GM12872 (cell line): ENCODE results near the gene C2orf80.

Source experiments
- TF ChIP-seq, protein P1 (sequence below): IDR thresholded peaks from 3 replicates; pipeline ENCODE4 v1.5.1; 2011; ENCODE audit warnings: low read depth, mild to moderate bottlenecking, low read length, moderate library complexity; ENCODE audit not compliant: insufficient read depth

C2orf80 gene

DNA sequence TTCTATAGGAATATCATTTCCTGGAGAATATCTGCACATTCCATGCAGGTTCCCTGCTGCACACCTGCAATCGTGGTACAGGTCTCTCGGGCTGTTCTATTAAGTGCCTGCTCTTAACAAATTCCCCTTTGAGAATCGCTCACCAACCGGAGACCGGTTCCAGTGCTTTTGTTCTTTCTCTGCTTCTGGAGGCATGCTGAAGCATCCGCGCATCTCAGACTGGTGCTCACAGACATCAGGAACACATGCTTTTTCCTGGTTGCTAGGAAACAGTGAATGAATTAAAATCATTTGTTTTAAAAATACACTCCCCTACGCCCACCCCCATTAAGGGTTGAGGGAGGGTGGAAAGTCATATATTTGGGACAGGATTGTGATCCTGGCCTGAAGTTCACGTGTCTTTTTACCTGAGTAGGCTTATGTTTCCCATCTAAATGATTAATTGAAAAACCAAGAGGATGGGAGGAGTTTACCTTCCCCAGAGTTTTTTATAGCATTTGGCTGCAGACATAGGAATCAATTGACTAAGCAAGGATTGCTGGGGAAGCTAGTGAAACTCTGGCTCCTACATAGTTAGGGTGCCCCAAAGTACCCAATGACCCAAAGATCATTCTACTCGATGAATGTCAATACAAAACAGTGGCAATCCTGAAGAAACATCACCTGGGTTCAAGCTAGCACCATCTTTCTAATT is at the start of gene C2orf80:
Gene C2orf80 (minus strand): TSS at position 221 of the 694 bp plus-strand sequence. CDS start 3,044 bp downstream, outside the sequence.
- TF ChIP-seq, protein P1, sequence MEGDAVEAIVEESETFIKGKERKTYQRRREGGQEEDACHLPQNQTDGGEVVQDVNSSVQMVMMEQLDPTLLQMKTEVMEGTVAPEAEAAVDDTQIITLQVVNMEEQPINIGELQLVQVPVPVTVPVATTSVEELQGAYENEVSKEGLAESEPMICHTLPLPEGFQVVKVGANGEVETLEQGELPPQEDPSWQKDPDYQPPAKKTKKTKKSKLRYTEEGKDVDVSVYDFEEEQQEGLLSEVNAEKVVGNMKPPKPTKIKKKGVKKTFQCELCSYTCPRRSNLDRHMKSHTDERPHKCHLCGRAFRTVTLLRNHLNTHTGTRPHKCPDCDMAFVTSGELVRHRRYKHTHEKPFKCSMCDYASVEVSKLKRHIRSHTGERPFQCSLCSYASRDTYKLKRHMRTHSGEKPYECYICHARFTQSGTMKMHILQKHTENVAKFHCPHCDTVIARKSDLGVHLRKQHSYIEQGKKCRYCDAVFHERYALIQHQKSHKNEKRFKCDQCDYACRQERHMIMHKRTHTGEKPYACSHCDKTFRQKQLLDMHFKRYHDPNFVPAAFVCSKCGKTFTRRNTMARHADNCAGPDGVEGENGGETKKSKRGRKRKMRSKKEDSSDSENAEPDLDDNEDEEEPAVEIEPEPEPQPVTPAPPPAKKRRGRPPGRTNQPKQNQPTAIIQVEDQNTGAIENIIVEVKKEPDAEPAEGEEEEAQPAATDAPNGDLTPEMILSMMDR = no peak

DNA sequence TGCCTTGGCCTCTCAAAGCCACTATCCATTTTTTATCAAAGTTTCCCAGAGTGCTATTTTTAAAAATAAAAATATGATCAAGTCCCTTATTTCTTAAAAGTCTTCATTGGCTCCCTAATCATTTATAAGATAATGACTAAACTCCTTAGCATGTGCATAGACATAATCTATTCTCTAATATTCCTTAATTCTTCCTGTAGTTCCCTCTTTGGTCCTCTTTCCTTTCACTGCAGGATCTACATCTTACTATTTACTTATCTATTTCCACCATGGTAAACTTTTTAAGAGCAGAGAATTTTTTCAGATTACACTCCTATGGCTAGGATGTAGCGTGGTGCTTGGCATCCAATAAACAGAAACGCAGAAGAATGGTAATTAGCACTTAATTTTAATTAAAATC is 46.0 kb upstream of the C2orf80 start:
- TF ChIP-seq, protein P1 = no peak

- TF ChIP-seq, protein P1 = no peak
Observed at GRCh38 chr2:208234786-208235185, 45.0 kb upstream of the C2orf80 start.

DNA sequence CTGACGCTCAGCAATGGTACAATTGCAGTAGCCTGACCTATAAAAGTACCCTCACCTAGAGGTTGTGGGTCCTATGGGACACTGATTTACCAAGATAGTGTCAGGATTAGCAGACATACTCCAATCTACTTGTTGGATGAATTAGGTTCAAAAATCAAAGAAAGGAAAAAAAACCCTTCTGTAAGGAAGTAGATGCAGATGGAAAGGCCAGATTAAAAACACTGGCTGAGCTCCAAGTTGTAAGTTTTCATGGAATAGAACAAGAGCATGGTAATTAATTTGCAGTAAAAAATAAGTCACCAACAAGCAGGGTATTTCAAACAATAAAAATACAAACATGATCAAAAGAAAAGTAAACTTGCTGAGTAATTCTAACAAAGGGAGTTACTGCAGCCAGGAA is 38.6 kb upstream of the C2orf80 start:
- TF ChIP-seq, protein P1 = no peak

- TF ChIP-seq, protein P1 = no peak
Observed at GRCh38 chr2:208227581-208228232, 37.9 kb upstream of the C2orf80 start.

GRCh38 chr2:208224802-208225201 is 35.0 kb upstream of the C2orf80 start:
- TF ChIP-seq, protein P1 = no peak

DNA sequence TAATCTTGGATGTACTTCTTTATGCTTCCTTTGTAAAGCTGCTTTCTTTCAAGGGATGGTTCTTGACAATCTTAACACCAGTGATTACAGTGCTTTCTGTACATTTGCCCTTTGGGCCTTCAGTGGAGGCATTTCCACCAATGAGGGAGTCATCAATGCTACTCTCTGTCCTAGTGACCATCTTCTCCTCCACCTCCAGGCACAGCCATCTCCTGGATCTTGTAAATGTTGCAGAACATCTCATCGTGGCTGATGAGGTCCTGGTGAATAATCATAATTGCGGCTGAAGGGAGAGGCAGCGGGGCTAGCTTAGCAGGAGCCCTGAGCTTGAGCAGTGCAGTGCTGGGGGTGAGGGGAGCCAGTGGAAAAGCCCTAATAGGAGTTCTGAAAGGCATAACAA is 32.5 kb upstream of the C2orf80 start:
- TF ChIP-seq, protein P1 = no peak
